HG02870 (cell line): ENCODE results near the gene PRPF6.

ENCODE experiments used
- ATAC-seq: cut with Tn5 transposase; IDR thresholded peaks from one replicate; pipeline ENCODE4 v1.9.1; 2021; ENCODE audit warnings: mild to moderate bottlenecking, moderate library complexity; ENCODE audit not compliant: unreplicated experiment

The PRPF6 gene

GRCh38 chr20:63980806-63981728, at the start of gene PRPF6:
PRPF6 (plus strand) TSS chr20:63981132; CDS start chr20:63981246, 114 bp downstream.
- ATAC-seq: peak; percentile 49

- ATAC-seq: no peak
These were observed 49.2 kb upstream of the PRPF6 start for GRCh38 chr20:63931735-63932134.

GRCh38 chr20:63932606-63933160, 48.2 kb upstream of the PRPF6 start:
- no peak for ATAC-seq

GRCh38 chr20:63933646-63934045, 47.3 kb upstream of the PRPF6 start:
- ATAC-seq: no peak

GRCh38 chr20:63934271-63935068, 46.5 kb upstream of the PRPF6 start:
- ATAC-seq: no peak

- ATAC-seq: no peak
These were observed 45.5 kb upstream of the PRPF6 start for GRCh38 chr20:63935447-63935846.

GRCh38 chr20:63937596-63937995, 43.3 kb upstream of the PRPF6 start:
- ATAC-seq: no peak

- ATAC-seq: no peak
These were observed 41.6 kb upstream of the PRPF6 start for GRCh38 chr20:63939061-63939935.

GRCh38 chr20:63940071-63940471, 40.9 kb upstream of the PRPF6 start:
- ATAC-seq: no peak

- no peak for ATAC-seq
These were observed 40.3 kb upstream of the PRPF6 start for GRCh38 chr20:63940472-63941266.

GRCh38 chr20:63941282-63942081, 39.5 kb upstream of the PRPF6 start:
- no peak for ATAC-seq

GRCh38 chr20:63942250-63942951, 38.5 kb upstream of the PRPF6 start:
- ATAC-seq: no peak

GRCh38 chr20:63942969-63943807, 37.7 kb upstream of the PRPF6 start:
- ATAC-seq: no peak

- no peak for ATAC-seq
These were observed 37.2 kb upstream of the PRPF6 start for GRCh38 chr20:63943808-63944077.

- no peak for ATAC-seq
These were observed 36.6 kb upstream of the PRPF6 start for GRCh38 chr20:63944078-63944941.

- ATAC-seq: no peak
These were observed 35.8 kb upstream of the PRPF6 start for GRCh38 chr20:63945031-63945658.
